Femur (tissue), 1 donor: Measurements from ENCODE around the gene PSMC5.

Experiments
- DNase-seq: peaks from one replicate; pipeline ENCODE4 v3.0.0-alpha.2; 2017

PSMC5 gene

DNA sequence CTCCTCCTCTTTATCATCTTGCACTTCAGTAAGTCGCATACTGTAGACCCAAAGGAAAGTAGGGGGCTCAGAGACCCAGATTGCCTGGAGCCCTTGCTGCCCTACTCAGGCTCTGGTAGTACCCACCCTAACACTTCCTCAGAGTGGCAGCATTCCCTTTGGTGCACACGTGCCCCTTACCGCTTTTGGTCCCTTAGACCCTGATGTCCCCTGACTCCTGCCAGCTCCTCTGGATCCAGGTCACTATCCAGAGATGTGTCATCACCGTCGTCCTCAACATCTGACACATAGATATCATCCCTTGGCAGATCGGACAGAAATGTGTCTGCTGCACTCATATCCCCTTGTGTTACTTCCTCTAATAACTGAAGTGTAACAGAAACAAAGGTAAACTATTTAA, 5.4 kb upstream of the PSMC5 start:
- no peak for DNase-seq

DNA sequence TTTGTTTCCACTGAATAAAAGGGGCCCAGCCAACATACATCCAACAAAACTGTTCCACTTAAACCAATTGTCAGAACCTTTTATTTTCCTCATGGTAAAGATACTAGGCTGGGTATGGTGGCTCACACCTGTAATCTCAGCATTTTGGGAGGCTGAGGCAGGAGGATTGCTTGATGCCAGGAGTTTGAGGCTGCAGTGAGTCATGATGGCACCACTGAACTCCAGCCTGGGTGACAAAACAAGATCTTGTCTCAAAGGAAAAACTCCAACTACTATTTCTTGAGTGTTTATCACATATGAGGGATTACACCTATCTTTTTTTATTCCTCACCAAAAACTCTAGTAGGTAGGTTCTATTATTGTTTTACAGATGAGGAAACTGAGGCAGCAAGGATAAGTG, 4.7 kb upstream of the PSMC5 start:
- no peak for DNase-seq

DNA sequence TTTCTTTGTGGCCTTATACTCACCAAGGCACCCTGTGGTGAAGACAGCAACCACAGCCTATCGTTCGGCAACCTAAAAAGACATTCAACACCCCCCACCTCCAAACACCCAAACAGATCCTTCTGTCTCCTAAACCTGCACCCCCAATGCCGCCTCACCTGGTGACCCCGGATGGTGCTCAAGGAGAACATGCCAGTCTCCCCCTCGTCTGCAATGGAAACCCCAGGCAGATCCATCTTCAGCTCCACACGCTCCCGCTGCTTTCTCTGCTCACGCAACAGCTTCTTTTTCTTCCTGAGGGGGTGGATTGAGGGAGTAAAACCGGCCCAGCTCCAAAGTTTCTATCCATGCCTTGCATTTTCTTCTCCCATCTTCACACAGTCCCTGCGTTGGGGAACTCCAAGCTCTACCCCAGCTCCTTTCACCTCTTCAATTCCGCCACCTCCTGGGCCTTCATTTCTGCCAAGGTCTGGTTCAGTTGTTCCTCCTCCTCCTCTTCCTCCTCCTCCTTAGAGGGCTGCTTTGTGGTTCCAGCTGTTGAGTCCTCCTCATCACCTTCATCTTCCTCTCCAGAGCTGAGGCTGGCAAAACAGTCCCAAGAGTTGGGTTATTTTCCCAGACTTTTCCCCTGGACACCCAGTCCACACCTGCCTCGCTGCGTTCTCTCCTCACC, 3.4 kb upstream of the PSMC5 start:
- no peak for DNase-seq

DNA sequence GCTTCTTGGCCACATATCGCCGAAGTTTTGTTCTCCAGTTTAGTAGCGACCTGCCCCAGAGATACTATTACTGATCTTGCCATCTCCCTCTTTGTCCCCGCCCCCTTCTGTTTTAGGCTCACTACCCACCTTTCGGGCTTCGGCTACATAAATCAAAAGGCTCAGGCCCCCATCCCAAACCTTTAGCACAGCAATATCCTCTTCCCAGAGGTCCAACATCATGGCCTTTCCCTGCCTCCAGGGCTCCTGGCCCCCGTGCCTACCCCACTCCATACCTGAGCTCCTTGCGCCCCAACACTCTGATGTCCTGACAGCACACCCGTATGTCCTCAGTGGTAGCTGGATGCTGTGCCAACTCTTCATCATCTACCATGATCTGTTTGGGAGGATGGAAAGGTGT, 2.9 kb upstream of the PSMC5 start:
- no peak for DNase-seq

DNA sequence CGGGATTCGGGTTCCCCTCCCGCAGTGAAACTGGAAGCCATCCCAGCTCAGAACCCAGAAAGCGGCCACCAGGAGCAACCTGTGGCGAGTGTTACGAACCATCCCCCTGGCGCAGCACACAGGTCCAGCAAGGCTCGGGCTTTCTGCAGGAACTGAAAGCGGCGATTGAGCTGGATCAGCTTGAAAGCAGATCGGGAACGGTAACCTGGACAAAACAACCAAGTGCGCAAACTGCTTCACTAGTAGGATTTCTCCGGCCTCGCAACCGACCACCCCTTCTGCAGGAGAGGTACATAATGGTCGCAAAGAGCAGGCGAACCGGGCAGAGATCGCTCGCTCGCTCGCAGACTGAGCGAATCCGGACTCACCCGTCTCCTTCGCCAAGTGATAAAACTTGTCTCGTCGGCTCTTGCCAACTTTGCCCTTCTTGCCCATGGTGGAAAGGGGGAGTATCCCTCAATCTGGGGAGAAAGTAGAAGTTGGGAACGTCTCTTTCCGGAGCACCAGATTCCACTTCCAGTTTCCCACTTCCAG, 696 bp upstream of the PSMC5 start:
- no peak for DNase-seq

DNA sequence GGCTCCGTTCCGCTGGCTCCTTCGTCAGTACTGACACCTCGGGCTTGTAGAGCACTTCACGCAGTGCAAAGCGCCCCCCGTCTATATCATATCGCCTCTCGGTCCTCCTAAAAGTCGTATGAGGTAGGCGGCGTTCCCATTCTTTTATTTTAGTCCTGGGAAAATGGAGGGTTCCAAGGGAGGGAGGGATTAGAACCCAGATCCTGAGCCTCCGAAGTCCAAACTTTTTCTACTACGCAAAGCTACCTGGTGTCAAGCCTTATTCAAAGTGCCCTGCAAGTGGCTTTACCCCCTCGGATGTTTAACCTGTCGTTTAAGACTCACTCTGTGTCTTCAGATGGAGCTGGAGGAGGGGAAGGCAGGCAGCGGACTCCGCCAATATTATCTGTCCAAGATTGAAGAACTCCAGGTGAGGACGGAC, 580 bp downstream of the PSMC5 start:
- no peak for DNase-seq

DNA sequence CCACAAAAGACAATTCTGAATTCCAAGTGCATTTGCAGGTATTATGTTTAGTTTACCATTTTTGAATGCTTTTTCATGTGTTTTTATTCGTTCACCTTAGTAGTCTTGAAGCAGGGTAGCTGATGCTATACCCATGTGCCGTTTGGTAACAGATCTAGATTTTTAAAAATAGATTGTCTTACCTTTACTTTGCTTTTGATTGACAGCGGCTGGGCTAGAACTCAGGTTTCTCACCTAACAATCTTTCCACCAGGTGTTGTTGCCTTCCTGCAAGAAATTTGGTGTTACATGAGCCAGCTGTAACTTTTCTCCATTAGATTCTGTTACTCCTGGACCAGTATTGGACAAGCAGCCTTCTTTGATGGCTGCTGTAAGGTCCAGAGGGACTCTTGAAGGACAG, 1.7 kb downstream of the PSMC5 start:
- DNase-seq: no peak

DNA sequence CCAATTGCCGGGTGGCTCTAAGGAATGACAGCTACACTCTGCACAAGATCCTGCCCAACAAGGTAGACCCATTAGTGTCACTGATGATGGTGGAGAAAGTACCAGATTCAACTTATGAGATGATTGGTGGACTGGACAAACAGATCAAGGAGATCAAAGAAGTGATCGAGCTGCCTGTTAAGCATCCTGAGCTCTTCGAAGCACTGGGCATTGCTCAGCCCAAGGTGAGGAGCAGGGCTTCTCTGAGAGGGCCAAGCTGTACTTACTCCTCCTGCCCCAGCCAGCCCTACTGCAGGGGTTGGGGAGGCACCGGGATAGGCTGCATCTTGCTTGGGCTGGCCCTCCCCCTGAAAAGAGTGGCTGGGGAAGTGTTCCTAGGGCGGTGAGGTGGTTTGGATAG, 3.0 kb downstream of the PSMC5 start:
- DNase-seq: no peak

DNA sequence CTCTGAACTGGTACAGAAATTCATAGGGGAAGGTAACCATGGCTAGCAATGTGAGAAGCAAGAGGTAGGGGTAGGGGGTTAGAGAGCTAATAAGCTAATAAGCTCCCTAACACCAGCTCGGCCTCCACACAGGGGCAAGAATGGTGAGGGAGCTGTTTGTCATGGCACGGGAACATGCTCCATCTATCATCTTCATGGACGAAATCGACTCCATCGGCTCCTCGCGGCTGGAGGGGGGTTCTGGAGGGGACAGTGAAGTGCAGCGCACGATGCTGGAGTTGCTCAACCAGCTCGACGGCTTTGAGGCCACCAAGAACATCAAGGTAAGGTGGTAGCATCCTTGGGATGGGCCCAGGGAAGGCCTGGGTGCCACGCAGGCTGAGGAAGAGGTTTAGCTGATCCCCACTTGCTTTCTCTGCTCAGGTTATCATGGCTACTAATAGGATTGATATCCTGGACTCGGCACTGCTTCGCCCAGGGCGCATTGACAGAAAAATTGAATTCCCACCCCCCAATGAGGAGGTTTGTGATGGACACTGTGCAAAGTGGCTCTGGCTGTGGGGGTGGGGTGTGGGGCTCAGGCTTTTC, 3.8 kb downstream of the PSMC5 start:
- no peak for DNase-seq

DNA sequence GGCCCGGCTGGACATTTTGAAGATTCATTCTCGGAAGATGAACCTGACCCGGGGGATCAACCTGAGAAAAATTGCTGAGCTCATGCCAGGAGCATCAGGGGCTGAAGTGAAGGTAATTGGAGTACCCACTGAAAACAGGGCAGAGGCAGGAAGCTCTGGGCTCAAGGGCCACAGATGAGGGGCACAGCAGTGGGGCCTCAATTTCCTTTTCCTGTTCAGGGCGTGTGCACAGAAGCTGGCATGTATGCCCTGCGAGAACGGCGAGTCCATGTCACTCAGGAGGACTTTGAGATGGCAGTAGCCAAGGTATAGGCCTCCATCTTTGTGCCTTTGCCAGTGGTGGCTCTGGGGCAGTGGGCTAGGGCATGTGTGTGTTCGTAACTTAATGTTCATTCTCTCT, 4.3 kb downstream of the PSMC5 start:
- DNase-seq: no peak

DNA sequence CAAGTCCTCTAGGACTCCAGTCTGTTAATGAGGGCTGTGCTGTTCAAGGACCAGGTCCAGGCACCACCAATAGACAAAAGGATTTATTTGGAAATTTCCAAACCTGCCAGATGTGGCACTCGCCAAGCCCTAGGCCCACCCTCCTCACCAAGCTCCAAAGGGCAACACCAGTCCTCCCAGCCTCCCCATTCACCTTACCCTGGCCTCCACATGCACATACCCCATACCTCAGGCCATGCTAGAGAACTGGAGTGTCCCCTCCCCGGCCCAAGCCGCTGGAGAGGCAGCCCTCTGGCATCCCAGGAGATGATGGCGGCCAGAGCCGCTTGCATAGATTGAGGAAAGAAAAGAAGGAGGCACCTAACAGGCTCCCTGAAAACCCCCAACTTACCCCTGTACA, 4.8 kb downstream of the PSMC5 start:
- DNase-seq: no peak

DNA sequence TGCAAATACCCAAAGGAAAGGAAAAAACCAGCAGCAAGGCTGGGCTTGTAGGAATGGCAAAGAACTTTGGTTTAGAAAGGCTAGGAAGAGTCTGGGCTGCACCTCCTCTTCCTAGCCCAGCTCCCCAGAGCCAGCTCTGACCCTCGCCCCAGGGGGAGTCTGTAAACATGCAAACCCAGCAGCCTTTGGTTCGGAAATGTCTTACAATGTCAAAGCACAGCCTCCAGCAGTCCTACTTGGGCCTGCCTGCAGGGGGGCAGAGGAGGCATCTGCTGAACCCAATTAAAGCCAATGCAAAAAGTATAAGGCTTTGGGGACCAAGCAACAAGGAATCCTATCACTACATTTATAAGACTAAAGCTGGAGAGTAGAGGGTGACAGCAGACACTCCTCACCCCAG, 5.2 kb downstream of the PSMC5 start:
- no peak for DNase-seq

DNA sequence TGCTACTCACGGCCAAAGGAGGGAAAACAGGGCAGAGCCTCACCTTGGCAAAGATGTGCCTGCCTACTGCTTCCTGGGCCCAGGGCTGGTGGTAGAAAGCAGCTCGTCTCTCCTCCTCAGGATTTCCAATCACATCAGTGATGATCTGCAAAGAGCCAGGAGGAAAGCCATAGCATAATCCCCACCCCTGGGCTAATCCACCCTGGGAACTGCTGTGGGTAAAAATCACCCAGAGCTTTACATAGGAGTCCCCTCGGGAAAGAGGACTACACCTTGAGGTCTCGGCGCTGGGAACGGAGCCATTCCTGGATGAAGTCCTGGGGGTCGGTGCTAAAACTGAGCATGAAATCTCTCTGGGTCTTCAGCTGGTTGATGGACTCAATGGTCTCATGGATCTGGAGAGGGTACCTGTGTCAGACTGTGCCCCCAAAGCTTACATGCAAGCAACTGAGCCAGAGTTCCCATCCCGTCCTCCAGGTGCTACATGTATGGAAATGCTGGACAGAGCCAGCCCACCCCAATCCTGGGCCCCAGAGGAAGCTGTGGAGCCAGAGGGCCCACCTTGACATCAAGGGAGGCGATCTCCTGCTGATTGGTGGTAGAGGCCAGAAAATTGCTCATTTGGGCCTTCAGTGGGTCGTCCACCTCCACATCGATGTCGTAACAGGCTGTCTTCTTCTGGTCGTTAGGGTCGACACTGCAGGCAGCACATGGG, 6.0 kb downstream of the PSMC5 start:
- no peak for DNase-seq

DNA sequence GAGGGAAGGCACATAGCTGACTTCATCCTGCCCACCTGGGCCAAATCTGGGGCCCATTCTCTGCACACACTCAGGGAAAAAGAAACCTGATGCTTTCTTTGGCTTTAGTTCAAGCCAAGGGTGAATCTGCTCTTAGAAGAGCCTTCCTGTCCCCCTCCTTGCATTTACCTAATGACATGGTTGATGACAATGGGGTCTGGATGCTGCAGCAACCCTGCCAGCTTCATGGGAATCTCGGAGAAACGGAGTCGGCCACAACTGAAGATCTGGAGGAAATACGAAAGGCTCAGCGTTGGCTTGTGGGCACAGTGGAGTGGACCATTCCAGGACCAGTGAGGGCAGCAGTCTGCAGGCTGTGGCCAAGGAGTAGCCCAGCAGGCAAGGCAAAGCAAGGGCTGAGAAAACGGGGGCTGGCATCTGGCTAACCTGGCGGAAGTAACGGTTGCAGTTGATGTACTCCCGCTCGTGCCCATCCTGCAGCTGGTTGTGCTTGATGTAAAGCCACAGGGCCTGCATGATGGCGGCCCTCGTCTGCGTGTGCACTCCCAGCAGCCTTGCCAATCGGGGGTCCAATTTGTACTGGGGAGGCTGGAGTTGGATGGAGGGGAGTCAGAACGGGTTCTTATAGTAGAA, 6.6 kb downstream of the PSMC5 start:
- DNase-seq: no peak

DNA sequence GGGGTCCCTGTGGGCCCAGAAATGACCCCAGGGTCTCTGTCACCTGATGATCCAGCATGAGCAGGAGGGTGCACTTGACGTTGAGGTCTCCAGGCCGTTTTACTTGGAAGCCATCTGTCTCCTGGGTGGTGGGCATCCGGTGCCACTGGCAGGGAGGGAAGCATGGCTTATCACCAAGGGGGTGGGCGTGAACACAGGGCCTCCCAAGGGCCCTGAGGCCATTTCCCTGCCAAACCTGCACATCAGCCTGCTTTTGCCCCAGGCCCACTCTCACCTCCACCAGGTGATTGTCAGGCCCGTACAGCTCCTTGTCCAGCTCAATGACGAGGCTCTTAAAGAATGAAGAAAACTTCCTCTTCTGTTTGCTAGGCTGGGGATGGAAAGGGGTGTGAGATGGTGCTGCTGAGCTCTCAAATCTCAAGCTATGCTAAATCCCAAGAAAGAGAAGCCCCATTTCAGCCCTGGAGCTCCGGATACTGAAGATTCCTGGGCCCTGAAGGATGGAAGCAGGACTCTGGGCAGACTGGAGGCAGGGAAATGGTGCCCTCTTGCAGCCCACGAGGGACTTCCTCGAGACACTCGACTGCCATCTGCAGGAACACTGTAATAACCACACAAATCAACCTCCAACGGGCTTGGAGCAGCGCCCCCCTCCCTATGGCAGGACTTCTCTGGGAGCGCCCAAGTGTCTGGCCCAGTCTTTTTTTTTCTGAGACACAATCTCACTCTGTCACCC, 7.4 kb downstream of the PSMC5 start:
- DNase-seq: peak; percentile 18

DNA sequence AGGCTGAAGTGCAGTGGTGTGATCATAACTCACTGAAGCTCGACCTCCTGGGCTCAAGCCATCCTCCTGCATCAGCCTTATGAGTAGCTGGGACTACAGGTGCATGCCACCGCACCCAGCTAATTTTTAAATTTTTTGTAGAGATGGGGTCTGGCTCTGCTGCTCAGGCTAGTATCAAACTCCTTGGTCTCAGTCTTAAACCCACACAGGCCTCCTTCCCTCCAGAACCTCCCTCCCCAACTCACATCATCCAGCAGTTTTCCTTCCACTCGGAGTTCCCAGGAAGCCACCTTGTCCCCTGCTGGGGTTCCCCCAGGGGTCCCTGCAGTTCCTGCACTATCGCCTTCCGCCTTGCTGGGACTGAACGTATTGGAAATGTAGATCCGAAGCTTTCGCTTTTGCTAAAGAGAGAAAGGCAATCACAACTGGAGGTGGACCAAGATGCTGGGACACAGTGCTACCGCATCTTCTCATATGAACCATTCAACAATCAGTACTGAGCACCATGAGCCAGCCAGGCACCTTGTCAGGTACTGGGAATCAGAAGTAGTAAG, 8.0 kb downstream of the PSMC5 start:
- DNase-seq: no peak

DNA sequence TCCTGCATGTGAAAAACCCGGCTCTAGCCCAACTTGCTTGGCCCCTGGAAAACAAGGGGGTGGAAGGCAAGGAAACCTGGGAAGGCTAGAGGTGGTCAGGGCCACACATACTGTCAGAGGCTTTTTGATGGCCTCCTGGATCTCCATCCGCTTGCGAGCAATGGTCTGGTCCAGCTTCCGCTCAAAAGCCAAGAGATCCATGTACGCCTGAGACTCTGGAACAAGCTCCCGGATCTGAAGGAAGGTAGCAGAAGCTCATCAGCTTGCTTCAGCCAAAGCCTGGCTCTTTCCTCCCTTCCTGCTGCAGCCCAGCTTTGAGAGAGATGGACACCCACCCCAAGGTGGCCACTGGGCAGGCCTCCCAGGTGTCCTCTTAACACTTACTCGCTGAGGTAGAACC, 9.6 kb downstream of the PSMC5 start:
- DNase-seq: no peak

DNA sequence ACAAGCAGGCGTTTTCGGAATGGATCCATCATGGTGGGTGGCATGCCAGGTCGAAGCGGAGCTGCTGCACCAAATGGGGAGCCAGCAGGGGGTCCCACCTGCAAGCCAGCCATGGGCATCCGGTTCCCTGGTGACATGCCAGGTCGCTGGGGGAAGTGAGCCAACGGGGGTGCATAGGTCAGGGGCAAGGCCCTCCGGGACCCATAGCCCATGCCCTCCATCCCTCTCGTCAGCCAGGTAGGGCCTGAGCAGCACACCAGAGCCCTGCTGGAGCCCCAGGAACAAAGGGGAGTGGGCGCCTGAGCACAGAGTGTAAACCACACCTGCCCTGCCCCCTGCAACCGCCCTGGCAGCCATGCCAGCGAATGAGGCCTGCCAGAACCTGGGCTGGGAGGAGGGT, 10.2 kb downstream of the PSMC5 start:
- no peak for DNase-seq

DNA sequence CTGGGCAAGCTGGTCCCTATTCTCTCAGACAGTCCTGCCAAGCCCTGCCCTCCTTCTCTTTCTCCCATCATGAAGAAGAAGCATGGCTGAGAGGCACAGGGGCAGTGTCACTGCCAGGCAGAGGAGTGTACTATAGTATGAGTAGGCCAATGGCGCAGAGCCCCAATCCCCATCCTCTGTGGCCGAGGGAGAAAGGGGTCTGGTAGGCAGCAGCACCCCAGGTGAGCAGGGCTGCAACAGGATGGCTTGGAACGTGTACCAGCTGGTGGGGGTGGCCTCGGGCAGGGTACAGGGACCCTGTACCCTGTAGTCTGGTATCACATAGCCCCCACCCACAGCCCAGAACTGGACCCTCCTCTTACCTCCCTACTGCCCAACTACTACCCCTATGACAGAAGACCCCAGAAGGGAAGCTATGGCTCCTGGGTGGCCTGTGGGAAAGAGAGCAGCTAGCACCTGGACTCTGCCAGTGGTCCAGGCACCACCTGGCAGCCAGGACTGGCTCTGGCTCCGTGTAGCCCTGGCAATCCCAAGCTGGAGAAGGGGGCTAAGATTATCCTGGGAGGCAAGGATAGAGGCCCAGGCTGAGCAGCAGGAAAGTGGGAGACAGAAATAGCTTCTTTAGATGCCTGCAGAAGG, 10.8 kb downstream of the PSMC5 start:
- DNase-seq: no peak

DNA sequence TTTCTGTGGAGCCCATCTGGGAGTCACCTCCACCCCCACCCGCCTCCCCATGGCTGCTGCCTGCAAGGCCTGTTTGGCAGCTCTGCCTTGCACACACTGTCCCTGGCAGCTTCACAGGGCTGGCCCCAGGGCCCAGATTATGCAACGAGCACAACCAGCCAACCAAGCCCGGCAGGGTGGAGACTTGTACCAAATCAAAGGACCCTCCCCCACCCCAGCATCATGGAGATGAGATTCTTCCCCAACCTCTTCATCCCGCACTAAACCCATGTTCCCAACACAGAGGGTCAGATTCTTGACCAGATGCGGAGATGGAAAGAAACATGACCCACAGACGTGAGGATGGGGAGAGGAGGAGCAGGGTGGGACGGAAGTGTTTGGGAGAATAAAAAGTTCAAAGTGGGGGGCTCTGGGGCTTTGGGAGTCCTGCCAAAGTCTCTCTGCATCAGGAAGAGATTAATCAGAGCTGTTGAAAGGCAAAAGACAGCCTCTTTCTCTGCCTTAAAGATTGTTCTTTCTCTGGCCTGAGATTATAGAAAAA, 11.5 kb downstream of the PSMC5 start:
- DNase-seq: peak; percentile 73

DNA sequence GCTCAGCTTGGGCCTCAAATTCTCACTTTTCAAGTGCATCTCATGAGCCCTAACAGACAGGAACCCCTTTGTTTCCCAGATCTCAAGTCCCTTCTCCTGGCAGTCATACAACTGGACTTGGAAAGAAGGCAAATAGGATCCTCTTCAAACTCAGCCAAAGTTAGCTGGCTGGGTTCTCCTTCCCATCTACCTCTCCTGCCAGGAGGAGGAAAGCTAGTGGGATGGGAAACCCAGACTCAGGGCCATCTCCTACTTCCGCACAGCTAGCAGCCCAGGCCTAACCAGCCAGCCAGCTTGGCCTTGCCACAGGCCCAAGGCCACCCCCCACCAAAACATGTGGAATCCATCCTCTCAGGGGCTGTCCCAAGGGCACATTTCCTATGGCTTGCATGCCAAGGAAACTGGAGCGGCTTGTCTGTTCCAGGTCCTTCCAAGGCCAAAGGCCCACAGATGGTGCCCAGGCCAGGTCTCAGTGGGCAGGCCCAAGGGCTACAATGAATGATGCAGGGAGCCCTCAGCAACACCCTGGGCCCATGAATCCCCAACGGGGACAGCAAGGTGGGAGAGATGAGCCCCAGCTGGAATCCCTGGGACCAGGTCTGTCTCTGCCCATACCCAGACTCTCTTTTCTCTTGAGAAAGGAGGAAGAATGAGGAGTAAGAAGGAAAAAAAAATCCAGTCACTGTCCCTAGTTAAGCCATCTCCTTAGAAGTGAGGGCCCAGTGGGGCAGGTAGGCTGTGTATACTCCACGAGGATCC, 13.5 kb downstream of the PSMC5 start:
- no peak for DNase-seq
